HUDEP-2 (cell line): ENCODE data around the gene ME3.

Experiments used
- DNase-seq, 76 experiments: peaks; one replicate each; lab custom pipeline; 2025; ENCODE audit not compliant: unreplicated experiment in 76 of 76; lab: John Stamatoyannopoulos, UW

Gene ME3

DNA sequence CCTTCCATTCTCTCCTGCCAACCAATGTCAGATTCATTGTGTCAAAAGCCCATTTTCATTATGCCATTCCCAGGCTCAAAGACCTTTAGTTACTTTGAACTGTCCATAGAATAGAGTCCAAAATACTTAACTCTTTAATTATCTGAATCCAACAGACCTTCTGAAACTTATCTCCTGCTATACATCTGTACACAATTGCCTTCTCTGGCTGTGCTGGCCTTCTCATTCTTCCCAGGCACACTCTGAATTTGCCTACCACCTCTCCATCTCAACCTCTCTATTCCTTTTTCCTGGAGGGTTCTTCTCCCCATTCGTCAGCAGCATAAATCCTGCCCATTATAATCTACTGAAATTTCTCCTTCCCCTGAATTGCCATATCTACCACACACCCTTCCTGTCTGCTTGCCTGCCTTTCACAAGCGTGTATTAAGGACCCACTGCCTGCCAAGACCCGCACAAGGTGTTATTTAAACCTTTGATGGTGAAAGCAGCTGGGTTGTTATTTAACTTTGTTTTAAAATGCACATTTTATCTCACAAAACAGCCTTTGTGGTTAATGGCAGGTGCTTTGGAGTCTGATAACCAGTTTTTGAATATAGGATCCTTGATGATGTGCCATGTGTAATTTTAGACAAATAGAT lies 171.8 kb downstream of the ME3 start:
- DNase-seq: peak in 5 of 76 experiments; percentile 4 to 40 (median 14)

DNA sequence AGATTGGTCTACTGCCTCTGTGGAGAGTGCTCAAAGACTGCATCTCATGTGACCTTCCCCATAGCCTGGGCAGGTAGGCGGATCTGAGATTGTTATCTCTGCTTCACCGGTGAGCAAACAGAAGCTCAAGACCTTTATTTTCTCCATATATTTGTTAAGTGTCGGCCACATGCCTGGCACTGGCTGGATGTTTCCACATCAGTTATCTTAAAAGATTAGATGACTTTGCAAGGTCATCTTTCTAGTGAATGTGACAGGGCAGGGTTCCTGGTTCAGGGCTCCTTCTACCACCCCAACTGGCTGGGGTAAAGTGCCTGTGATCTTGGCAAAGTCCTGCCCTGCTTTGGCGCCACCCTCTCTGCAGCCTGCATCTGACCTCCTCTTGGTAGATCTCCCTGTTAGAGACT lies 172.7 kb downstream of the ME3 start:
- peak in 22 of 76 experiments; percentile 1 to 63 (median 12) for DNase-seq

DNA sequence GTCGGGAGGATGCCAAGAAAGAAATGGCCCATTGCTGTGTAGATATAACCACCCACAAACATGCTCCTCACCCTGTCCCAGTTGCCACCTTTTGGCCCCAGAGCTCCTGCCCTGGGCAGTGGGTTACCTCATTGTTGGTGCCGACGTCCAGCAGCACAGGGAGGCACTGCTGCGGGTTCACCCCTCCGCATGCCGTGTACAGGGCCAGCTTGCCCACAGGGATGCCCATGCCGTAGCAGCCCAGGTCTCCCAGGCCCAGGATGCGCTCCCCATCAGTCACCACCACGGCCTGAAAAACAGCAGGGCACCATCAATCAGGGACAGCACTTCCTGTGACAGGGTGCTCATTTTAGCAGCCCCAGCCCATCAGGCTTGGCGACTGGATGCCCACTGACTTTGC lies 174.6 kb downstream of the ME3 start:
- no peak for DNase-seq

DNA sequence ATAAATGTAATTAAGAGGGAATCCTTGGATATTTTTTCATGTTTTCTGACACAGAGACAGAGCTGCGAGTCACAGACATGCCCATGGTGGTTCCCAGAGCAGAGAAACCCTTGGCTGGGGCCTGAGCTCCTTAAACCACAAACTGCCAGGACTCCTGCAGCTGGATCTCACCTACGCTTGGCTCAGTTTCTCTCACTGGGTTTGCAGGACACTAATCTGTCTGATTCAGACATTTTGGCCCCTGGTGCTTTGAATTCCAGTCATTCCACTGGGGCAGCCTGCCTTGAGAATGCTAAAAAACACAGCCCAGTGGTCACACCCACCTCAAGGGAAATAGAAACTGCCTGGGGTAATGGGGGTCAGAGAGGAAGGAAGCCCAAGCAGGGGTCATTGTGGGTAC lies 175.1 kb downstream of the ME3 start:
- DNase-seq: no peak

DNA sequence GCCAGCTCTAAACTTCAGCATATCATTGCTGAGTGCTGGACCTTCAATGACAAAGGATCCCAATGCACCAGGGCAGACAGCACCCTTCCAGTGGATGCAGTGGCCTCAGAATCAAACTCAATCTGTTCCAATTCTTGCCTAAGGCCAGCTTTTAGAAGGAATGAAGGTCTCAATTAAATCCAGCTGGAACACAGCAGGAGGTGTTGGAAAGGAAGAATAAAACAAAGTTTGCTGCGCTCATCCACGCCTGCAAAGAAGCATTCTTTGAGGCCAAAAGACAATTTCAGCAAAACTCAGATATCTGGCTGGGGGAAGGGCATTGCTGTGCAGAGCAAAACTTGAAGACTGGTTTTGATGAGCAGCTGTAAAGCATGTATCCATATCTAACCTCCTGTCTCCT lies 177.1 kb downstream of the ME3 start:
- no peak for DNase-seq

DNA sequence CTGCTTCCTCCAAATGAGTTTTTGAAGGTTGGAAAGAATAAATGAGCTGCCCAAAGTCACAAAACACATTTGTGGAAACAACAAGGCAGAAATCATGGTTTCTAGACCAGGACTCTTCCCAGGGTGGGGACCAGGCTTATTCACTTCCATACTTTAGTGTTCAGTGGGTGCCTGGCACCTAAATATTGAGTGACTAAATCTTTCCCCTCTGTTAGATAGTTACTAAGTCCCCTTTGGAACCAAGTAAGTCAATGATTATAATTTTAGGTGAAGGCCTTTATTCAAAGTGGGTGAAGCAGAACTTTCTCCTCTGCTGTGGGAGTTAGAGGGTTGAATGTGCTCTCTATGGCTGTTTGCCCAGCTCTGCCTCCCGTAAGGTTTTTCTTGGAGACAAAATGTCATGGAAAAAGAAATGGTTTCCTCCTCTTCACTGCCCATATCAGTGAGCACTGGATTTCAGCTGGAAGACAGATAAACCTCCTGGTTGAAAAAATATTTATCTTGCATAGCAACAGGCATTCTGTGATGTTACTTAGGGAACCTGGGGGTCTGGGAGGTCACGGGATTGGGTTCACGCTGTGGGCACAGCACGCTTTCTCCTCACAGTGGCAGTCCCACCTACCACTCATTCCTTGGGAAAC lies 179.9 kb downstream of the ME3 start:
- no peak for DNase-seq

DNA sequence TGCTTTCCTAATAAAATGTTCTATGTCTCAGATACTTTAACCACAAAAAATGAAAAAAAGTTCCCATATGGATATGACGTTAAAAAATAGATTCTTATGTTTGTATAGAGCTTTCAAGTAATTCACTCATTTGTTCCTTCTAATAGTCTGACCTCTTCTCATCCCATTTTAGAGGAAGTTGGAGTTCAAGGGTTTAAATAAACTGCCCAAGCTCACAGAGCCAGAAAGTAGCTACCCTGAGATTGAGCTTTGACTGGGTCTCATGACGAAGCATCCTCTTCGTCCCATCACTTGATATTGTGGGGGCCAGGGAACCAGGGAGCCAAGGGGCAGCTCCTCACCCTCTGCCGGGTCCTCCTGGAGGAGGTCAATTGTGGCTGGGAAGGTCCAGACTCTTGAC lies 181.4 kb downstream of the ME3 start:
- no peak for DNase-seq

DNA sequence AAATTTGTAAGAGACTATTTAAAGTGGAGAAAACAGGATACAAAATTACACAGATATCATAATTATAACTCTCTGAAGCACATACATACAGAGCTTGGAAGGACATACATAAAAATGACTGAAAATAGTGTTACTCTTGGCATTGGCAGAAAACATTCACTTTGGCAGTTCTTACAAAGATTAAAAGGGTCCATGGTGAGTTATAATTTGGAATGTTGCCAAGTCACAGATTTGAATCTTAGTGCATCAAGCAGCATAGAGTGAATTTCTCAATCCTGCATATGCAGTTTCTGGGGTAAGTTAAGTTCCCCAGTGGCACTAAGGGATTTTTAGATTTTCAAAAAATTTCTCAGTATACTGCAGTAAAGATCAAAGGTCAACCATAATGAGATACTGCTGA lies 181.8 kb downstream of the ME3 start:
- DNase-seq: no peak

DNA sequence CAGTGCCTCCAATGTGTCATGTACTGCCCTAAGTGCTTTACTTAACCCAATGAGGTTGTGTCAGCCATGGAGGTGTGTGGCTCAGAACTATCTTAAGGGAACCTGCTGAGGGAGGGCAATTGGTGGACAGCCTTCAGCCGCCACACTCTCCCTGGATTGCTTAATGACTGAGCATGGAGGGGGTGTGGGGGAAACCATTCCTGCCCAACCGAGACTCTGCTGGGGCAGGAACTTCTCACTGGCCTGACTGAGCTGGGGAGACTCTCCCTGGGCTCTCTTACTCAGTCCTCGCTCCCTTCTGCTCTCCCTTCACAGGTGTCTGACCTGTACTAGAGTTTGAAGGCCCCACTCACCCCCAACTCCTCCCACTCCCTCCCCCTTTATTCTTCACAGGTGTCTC lies 183.0 kb downstream of the ME3 start:
- no peak for DNase-seq

DNA sequence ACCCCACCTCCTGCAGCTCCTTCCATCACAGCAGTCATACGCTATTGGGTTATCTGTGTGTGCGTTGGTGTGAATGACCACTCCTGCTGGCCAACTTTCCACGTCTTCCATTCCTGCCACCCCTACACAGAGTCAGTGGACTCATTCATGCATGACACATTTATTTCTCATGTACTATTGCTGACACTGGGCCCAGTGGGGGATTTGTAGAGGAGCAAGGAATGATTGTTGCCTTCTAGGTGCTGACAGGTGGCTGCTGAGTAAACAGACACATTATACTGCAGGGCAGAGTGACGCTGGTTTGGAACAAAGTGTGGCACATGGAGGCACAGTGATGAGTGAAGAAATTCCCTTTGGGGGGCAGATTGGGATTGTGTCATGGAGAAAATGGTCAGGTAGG lies 183.9 kb downstream of the ME3 start:
- DNase-seq: no peak

DNA sequence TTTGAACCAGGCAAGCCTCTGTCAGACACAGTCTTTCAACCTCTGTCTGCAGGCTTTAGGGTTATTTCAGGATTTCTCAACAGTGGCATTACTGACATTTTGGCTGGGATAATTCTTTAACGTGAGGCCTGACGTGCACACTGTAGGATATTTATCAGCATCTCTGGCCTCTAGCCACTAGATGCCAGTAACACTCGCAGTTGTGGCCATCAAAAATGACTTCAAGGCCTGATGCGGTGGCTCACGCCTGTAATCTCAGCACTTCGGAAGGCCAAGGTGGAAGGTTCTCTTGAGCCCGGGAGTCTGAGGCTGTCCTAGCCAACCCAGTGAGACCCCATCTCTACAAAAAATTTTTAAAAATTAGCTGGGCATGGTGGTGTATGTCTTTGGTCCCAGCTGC lies 184.7 kb downstream of the ME3 start:
- no peak for DNase-seq

DNA sequence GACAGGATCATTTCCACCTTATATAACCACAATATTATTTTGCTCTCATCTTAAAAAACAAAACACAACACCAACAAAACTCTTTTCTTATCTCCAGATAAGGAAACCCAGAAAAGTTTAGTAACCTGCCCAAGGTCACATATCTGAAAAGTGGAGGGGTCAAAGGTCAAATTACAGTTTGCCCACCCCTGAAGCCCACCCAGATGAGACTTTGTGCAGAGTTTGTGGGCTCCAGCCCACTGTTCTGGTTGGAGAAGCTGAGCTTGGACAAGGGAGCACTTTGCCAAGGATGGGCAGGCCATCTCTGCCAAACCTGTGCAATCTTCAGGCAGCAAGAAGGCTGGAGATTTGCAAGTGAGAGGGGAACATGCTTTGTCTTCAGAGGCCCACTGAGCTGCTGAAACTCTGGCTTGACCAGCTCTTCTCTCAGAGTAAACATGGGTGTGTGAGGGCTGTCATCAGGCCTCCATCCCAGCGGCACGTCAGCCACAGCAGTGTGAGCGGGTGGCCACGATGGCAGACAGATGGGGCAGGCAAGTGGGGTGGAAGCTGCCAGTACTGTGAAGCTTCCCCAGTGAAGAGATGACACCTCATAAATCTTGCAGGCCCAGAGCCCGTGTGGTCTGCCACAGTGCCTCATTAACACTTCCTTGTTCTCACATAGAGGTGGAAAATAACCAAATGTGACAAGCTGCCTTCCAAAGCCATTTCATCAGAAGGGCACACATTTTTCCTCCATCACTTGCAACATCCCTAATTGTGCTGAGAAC lies 186.0 kb downstream of the ME3 start:
- DNase-seq: no peak

DNA sequence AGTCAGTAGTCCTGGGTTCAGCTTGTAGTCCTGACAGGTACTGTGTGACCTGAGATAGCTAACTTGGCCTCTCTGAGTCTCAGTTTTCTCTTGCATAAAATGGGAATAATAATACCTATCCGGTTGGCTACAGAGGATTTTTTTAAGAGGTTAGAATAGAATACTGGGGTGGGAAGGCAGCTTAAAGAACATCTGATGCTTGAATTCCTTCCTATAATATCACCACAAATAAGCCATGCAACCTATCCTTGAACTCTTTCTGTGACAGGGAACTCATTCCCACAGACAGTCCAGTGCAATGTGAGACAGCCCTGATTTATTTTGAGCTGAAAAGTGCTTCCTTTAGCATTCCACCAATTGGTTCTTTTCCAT lies 187.6 kb downstream of the ME3 start:
- DNase-seq: no peak

DNA sequence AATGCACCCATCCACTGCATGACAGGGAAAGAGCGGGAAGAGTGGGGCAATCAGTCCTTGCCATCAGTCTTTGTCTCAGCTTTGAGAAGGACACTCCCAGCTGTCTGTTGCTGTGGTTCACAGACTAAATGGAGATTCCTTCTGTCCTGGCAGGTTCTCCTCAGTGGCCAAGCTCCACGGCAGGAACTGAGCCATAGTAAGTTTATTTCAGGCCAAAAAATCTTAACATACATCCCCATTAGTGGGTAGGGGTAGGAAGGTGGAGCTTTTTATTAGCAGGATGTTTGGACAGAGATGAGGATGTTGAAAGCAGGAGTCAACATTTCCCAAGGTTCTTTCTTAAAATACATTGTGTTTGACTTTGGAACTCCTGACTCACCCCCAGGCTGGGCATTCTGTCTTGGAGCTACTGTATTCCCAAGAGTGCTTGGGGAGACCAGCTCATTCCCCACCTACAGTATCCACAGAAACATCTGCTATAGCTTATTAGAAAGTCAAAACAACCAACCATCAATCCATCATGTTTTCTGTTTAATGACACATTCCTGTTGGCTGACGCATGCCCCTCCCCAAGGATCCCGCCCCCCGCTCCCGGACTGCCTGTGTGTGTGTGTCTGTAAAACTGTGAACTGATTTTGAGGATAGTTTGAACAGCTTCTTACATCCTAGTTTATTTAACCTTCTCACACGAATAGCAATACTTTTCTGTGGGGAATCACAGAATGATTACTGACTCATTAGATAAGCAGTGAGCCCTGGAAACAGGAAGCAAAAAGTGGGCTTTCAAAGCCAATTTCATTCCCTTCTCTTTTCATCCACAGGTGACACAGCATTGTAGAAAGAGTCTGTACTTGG lies 188.2 kb downstream of the ME3 start:
- no peak for DNase-seq

DNA sequence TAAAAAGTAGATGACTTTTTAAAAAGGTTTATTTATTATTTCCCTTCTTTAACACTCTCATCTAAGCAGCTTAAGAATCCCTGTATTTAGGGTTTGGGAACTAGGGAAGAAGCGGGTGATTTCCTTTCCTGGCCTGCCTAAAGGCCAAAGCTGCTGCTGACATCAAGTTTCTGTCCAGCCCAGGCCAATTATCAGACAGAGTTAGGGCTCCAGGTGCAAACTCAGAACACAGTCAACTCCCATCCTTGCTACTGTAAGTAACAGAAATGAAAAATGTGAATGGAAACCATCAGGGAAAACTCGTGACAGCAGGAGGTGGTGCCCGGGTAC lies 188.8 kb downstream of the ME3 start:
- no peak for DNase-seq

DNA sequence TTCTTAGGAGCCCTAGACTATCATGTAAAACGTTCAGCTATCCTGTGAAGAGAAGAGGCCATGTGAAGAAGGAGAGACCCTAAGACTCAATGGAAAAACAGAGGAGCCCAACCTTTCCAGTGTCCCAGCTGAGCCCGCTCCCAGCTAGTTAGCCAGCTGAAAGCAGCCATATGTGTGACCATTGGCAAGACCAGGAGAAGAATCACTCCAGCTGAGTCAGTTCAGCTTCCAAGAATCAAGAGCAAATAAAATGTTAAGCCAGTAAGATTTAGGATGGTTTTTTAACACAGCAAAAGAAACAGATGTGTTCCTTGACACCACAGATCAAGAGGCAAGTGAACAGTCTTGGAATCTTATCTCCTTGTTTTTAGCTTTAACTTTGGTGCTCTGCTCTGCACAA lies 189.7 kb downstream of the ME3 start:
- no peak for DNase-seq

DNA sequence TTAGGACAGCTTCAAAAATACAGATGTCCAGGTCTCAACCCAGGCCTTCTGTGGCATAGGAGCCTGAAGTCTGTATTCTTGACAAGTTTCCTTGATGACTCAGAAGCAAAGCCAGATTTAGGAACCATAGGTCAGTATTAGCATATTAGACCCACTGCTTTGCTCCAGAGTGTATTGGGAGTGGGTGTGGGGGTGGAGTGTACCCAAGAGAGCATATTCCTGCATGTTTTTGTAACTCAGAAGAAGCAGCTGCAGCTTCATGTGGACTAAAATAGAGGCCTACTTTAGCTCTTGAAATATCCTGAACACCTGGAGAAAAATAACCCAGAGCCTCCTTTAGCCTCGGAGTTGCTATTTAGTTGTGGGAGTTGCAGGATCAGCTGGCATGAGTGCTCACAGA lies 191.0 kb downstream of the ME3 start:
- DNase-seq: no peak

DNA sequence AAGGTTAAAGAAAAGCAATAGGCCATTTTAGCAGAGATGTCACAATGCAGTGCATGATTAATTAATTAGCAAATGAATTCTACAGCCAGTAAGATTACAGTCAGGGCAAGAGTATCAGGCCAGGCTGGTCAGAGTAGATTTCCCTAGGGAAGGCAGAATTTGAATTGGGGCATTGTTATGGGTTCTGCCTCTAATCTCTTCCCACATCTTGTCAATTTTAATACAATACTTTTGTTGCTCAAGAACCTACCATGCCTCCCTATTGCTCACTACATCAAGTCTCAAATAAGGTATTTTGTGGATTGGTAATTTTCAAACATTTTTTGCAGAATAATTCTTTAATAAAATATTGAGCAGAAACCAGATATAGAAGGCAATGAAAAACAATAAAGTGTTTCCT lies 194.1 kb downstream of the ME3 start:
- DNase-seq: no peak

DNA sequence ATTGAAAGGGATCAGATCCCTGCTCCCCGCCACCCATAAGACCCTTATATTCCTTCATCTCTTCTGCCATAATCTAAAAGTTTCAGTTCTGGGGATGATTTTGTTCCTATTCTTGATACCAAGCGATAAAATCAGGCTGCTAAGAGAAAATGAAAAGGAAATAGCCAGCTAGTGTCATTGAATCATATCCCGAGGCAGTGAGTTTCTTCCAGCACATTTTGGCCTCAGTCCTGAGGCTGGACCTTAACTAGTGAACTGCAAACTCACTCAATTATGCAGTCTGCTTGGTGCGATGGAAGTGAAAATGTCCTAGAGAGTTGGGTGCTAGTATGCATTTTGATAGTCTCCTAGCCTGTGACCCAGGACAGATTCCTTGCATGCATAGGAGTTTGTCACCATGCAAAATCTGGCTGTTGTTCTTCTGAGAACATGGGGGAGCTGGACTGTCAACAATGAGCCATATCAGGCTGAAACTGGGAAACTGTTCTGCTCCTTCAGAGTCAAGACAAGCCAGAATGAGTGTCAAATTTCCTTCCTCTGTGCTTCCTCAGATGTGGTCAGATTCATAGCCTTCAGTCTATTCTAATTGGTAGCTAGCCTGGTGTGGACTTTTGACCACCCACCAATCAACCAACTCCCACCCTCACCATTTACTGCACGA lies 194.8 kb downstream of the ME3 start:
- no peak for DNase-seq

DNA sequence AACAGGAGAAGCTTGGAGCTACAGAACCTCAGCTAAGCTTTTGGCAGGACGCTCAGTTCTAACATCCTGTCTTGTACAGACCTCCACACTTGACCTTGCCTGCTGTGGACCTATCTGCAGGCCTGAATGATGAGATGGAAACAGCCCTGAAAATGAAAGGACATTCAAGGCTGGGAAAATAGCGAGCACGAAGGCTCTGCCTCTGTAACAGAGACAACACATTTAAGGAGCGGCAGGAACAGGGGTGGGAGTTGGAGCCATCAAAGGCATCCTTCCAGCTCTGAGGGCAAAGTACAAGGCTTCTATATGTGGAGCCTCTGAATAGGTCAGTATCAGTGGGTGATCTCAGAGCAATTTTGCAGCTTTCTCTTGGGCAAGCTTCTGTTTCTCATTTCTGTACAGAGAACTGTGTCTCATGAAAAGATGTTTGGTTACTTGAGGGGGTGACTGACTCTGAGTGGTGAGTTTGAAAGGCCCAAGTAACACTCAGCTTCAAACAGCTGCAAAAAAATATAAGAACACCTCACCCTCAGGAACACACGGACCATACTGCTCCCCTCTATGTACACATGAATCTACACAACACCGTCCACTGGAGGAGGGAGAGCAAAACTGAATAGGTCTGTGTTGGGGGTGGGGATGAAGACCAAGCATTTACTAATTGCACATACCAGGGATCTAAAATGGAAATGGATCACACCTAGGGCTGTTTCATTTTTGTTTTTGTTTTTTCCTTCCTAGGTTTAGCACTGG lies 196.1 kb downstream of the ME3 start:
- DNase-seq: no peak
